HG03521 (cell line): ENCODE results near the gene SHPK.

Experiments
- ATAC-seq: cut with Tn5 transposase; IDR thresholded peaks from one replicate; pipeline ENCODE4 v1.9.1; 2021; ENCODE audit warnings: mild to moderate bottlenecking, moderate library complexity; ENCODE audit not compliant: unreplicated experiment

The SHPK gene

DNA sequence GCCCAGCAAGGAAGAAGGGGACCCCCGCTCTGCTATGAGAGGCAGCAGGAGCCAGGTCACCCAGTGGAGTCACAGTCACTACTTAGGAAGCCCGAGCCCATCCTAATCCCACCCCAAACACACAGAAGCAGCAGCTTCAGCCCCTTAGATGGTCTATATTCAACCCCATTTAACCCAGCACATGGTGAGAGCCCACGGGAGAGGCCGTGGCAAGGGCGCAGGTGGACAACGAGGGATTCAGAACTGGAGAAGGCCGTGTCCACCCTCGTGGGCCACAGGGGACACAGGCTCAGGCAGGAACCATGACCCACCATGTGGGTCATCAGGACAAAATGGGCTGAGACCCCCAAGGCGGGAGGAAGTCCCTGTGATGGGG lies 76.8 kb downstream of the SHPK start:
- no peak for ATAC-seq

DNA sequence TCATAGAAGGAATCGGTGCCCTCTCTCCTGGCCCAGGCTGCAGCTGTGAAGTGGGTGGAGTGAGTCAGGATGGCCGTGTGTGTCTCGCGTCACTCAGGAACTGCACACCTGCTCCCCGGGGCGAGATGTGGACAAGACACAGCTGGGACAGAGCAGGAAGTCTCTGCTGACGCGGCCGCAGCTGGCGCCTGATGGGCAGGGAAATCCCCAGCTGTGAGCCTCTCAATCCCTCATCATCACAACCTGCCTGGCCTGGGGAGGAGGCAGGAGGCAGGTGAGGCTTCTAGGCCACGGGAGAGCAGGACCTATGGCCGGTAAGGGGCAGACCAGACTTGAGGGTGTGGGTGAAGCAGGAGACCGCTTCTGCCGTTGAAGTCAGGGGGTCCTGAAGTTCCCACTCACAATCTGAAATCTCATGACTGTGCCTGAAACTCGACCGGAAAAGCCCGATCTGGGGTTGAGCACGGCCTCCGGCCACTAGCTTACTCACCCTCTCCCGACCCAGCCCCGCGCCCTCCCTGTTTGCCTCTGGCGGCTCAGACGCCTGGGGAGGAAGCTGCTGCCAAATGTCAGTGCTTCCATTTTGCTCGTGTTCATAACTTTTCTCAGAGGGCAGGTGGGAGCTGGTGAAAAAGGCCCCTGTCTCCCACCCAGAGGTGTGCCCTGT lies 77.3 kb downstream of the SHPK start:
- peak; percentile 69 for ATAC-seq
